B cell (primary cell): ENCODE results near the gene DDO.

Source experiments
- CTCF ChIP-seq: fragments of 200-600 bp; IDR thresholded peaks from one replicate; pipeline ENCODE4 v1.8.0; 2022; ENCODE audit warnings: antibody characterized with exemption, mild to moderate bottlenecking
- EZH2 ChIP-seq: IDR thresholded peaks from 2 replicates; pipeline ENCODE4 v1.6.1; 2012; ENCODE audit warnings: borderline replicate concordance, low read depth, mild to moderate bottlenecking, moderate library complexity, low read length; ENCODE audit not compliant: insufficient read depth, poor library complexity, severe bottlenecking

- TF ChIP-seq CTCF = no peak
- no peak for TF ChIP-seq EZH2
Measured at GRCh38 chr6:110428153-110428552, 12.8 kb upstream of the DDO start.
